ENCODE results near the gene RTN4R.

RTN4R gene

GRCh38 chr22:20228939-20229272, 39.2 kb downstream of the RTN4R start:
- no peak for DNase-seq (ENCODE audit: low read depth)

- DNase-seq (ENCODE audit: low read depth) = no peak
Observed at GRCh38 chr22:20228055-20228938, 39.8 kb downstream of the RTN4R start.

- no peak for DNase-seq (ENCODE audit: low read depth)
Observed at GRCh38 chr22:20227363-20227762, 40.8 kb downstream of the RTN4R start.

DNA sequence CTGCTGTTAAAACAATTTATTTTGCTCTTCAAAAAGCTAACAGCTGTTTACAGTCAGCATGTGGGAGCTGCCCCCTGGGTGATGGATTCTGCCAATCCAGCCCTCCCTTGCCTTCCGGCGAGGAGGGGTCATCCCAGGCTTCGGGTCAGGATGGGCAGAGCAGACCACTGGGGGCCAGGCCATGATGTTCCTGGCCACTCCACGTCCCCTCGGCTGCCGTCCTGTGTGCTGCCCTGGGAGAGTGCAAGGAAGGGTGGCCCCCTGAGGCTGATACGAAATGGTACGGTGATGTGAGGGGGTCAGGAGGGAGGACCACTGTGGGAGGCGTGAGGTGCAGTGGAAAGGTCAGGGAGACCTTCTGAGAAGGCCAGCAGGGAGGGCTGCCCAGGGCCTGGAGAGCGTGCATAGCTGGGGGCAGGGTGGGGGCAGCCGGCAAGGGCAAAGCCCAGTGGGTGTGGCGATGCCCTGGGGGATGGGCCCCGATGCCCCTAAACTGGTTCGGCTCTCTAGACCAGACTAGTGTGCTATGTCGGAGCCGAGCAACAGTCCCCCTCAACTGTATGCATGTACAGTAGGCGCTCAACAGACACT, 41.3 kb downstream of the RTN4R start:
- no peak for DNase-seq (ENCODE audit: low read depth)

GRCh38 chr22:20226077-20226716, 41.9 kb downstream of the RTN4R start:
- DNase-seq (ENCODE audit: low read depth) = no peak

GRCh38 chr22:20225693-20225966, 42.5 kb downstream of the RTN4R start:
- DNase-seq (ENCODE audit: low read depth) = no peak

DNA sequence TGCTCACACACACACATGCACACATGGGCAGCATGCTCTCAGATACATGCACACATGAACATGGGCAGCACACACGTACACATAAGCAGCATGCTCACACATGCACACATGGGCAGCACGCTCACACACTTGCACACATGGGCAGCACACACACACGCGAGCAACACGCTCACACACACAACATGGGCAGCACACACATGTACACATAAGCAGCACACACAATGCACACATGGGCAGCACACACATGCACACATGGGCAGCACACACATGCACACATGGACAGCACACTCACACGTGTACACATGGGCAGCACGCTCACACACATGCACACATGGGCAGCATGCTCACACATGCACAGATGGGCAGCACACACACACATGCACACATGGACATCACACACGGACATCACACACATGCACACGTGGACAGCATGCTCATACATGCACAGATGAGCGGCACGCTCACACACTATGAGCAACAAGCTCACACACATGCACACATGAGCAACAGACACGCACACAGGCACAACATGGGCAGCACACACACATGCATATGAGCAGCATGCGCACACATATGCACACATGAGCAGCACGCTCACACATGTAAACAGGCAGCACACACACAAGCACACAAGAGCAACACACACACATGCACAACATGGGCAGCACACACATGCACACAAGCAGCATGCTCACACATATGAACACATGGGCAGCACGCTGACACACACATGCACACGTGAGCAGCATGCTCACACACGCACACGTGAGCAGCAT, 43.0 kb downstream of the RTN4R start:
- no peak for DNase-seq (ENCODE audit: low read depth)

DNA sequence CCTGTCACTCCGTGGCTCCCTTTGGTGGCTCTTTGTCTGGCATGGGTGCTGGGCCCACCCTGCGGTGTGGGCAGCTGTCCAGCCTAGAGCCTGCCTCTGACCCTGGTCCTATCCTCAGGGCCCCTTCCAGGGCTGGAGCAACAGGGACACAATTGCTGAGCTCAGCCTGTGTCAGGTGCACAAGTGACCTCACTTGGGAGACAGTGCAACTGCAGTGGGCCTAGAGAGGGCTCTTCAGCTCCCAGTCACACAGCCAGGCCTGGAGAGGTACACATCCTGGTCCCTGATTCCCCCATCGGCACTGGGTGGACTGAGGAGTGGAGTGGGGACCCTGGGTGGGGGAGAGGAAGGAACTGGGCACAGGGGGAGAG, 43.9 kb downstream of the RTN4R start:
- DNase-seq (ENCODE audit: low read depth) = no peak

DNA sequence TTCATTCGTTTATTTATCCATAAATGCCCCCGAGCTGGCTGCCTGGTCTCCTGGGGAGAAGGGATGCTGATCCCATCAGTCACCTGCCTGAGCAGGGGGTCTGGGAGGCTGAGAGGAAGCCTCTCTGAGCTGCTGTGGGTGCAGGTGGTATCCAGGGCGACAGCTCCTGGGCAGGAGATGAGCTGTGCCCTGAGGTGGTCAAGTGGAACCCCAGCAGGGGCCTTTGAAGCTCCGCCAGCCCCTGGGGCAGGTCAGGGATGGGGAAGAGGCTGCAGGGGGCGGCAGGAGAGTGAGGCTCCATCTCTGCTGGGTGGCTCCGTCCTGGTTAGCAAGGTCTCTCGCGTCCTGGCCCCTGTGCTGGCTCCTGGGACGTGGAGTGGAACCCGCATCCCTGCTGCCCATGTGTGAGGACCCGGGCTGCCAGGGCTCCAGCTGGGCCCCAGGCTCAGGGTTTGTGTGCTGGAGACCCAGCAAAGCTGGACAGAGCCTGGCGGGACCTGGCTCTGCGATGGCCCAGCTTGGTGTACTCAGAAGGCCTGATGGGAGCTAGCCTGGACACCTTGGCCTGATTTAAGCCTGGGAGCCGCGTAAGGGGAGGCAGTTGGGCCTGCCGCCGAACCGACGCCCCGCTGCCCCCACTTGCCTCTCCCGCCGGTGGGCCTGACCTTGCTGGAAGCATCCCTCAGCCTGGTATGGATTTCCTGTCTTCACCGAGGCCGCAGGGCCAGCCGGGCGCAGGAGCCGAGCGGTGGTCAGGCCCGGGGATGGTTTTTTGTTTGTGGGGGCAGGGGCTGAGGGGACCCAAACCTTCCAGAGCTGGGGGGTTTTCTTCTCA, 44.5 kb downstream of the RTN4R start:
- no peak for DNase-seq (ENCODE audit: low read depth)

DNA sequence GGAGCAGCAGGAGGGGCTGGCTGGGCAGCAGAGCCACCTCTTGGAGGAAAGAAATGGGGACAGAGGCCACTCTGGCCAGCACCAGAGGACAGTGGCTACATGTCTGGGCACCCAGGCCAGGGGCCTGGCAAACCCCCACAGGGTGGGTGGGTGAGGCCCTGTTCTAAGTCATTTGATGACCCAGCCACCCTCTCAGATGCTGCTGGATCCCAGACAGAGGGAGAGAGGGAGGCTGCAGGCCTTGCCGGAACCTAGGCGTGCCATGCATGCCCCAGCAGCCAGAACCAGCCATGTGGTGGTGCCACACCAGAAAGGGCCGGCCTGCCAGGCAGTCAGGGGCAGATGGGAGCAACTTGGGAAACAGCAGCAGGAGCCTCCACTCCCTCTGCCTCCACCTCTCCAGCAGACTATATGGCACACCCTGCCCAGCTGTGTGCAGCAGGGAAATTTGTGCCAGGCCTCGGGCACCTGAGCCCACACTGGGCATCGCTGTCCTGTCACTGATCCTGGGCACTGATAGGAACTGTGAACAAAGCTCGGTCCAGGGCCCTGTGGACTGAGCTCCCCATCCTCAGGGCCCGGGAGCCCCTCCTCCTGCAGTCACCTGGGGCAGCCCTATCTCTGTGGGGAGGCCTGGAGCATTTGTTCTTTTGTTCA, 45.2 kb downstream of the RTN4R start:
- DNase-seq (ENCODE audit: low read depth) = no peak

DNA sequence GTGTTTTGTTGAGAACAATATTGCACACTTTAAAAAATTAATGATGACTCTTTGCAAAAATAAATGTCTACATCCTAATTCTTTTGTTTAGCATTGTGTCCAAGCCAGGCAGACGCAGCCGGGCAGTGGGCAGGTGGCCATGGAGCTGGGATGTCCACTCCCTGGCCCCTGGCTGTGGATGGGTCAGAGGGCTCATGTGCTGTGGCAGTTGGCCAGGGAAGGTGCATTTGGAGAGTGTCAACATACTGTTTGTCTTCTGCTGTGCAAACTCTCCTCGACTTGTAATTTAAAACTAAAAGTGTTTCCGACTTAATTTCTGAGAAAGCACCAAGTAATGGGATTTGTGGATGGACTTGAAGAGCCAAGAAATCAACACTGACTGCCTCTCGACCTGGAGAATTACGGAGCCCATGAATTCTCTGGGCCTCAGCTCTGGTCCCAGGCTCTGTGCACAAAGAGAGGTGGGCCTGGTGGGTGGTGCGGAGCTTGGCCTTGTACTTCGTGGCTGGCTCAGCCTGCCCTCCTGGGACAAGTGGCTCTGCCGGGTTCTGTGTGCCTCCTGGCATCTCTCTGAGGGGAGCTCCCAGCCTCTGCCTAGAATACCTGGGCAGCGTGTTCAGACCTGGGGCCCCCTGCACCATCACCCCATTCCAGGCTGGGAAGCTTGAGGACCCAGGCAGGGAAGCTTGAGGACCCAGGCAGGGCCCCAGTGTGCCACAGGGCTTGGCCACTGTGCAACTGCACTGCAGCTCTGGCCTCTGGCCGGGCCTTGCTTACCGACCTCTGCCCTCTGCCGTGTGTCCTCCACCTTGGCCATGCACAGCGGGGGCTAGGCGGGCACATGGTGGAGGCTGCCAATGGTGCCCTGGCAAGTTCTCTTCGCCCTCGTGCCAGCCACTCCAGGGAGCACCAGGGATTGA, 46.4 kb downstream of the RTN4R start:
- DNase-seq (ENCODE audit: low read depth) = no peak

DNA sequence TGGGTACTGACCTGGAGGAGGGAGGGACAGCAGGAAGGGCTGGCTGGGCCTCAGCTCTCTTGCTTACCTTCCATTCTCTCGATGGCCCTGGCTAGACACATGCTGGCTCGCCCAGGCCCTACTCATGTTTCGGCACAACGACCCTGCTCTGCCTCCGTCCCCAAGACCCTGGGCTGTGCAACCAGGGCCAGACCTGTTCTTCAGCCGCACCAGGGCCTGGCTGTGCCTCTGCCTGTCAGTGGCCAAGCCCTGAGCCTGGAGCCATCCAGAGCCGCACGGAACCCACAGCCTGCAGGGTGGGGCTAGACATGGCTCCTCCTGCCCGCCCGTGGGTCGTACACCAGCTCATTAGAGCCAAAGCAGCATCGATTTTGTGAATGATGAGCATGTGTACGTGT, 47.5 kb downstream of the RTN4R start:
- DNase-seq (ENCODE audit: low read depth) = no peak

- no peak for DNase-seq (ENCODE audit: low read depth)
Observed at GRCh38 chr22:20219667-20220628, 48.2 kb downstream of the RTN4R start.

DNA sequence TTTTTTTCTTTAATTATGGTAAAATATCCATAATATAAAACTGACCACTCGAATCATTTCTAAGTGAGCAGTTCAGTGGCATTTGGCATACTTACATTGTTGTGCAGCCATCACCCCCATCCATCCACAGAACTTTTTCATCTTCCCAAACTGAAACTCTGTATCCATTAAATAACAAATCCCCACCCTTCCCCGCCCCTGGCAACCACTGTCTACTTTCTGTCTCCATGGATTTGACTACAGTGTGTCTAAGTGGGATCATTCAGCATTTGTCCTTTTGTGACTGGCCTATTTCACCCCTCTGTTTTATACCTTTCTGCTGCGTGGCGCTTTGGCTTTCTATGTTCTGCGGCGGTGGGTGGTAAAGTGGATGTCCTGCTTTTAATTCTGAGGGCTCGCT, 49.1 kb downstream of the RTN4R start:
- no peak for DNase-seq (ENCODE audit: low read depth)

- no peak for DNase-seq (ENCODE audit: low read depth)
Observed at GRCh38 chr22:20218326-20218872, 49.7 kb downstream of the RTN4R start.

DNA sequence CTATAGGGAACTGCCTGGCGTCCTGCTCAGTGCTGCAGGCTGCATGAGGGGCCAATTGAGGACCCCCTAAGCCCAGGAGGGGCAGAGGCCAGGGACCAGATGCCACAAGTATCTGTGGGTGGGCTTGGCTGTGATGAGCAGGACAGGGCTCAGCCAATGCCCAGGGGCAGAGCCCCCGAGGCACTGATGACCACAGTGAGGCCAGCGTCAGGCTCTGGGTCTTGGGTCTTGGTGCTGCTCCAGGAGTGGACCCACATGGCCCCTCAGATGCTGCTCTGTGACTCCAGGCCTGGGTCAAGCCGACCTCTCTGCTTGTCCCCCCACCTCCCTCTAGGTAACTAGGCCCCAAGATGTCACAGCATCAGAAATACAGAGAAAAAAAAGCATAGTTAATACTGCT, 50.6 kb downstream of the RTN4R start:
- DNase-seq (ENCODE audit: low read depth) = no peak

- DNase-seq (ENCODE audit: low read depth) = no peak
Observed at GRCh38 chr22:20216863-20217499, 51.1 kb downstream of the RTN4R start.

DNA sequence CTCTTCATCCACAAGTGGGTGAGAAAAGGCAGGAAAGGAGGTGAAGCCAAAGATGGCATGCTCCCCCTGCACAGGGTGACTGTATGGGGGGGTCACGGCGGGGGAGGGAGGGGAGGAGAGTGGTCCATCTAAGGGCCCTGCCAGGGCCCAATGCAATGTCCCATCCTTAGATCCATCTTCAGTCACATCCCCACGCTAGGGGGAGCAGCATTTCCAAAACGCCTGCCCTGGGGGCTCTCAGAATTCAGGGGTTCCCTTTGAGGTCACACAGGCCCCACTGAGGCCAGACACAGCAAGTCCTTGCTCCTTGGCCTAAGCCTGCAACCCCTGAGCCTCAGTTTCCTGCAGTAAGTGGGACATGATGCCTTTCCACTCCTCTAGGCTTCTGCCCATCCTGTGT, 52.4 kb downstream of the RTN4R start:
- DNase-seq (ENCODE audit: low read depth) = no peak

Data from stromal cell of bone marrow (primary cell).